ENCODE results near the gene SLX4IP. TPM values are rescaled to one million over a fixed set of nuclear protein-coding genes. Genes with fewer than 3 reads are reported as not detected.

SLX4IP gene
- total RNA-seq, 1 donor from 2014 or later: 5.3 TPM

DNA sequence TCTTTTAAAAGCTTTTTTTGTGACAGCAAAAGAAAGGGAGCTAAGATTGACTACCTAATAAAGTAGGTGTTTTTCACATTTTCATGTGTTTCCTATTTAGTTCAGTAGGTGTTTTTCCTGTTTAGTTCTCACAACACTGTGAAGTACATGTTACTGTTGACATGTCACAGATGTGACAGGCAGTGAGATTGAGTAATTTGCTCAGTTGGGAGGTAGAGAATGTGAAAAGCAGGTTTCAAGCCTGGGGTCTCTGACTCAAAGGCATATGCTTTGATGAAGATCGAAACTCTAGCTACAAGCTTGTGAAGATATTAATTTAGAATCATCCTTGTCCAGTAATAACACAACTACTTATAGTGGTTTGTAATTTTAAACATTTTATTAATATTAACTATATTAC is 43.1 kb downstream of the SLX4IP start:
- H3K27me3 ChIP-seq (ENCODE audit: insufficient read depth, low read length): no peaks in the 10 kb centered on the region
- H3K4me1 ChIP-seq (ENCODE audit: insufficient read depth, low read length): no peaks in the 10 kb centered on the region
- no peak overlapping the region for H3K27ac ChIP-seq (ENCODE audit: low read depth, low read length)
- Mint-ChIP-seq H3K9me3 (ENCODE audit: unreplicated experiment) (no peaks in the 10 kb centered on the region), H3K27me3 (ENCODE audit: low read depth, unreplicated experiment) (no peaks in the 10 kb centered on the region), H3K4me3 (ENCODE audit: unreplicated experiment) (no peak overlapping the region), H3K36me3 (ENCODE audit: low read depth, unreplicated experiment) (peaks cover 1% of the 10 kb centered on the region), H3K27ac (ENCODE audit: unreplicated experiment) (no peak overlapping the region), H3K4me1 (ENCODE audit: low read depth, unreplicated experiment) (peaks cover 6% of the 10 kb centered on the region)
- H3K9me3 ChIP-seq (ENCODE audit: insufficient read depth, low read depth, low read length): no peaks in the 10 kb centered on the region
- no peak for TF ChIP-seq EZH2 (IDR thresholded peaks at IDR 0.05; ENCODE audit: insufficient read depth, low read length)
- H4K20me1 ChIP-seq (ENCODE audit: insufficient read depth, low read length): no peaks in the 10 kb centered on the region
- FAIRE-seq (no peak), DNase-seq (ENCODE audit: low read depth) (no peak)
- no peak overlapping the region for H3K9ac ChIP-seq (ENCODE audit: low read length)
- H3K4me2 ChIP-seq (ENCODE audit: low read length): no peak overlapping the region
- no peak overlapping the region for H3K4me3 ChIP-seq (ENCODE audit: insufficient read depth, low read depth, low read length)
- no peak overlapping the region for H2AFZ ChIP-seq (ENCODE audit: low read depth, low read length)
- H3K79me2 ChIP-seq (ENCODE audit: insufficient read depth, low read length): no peaks in the 10 kb centered on the region
- no peaks in the 10 kb centered on the region for H3K36me3 ChIP-seq (ENCODE audit: insufficient read depth, low read length)

- Histone ChIP-seq H3K27ac (ENCODE audit: low read depth, low read length) (no peak overlapping the region), H3K4me1 (ENCODE audit: insufficient read depth, low read length) (no peaks in the 10 kb centered on the region), H3K9me3 (ENCODE audit: insufficient read depth, low read depth, low read length) (no peaks in the 10 kb centered on the region), H3K4me3 (ENCODE audit: insufficient read depth, low read depth, low read length) (no peak overlapping the region), H3K27me3 (ENCODE audit: insufficient read depth, low read length) (no peaks in the 10 kb centered on the region), H2AFZ (ENCODE audit: low read depth, low read length) (no peak overlapping the region), H3K4me2 (ENCODE audit: low read length) (no peak overlapping the region), H3K79me2 (ENCODE audit: insufficient read depth, low read length) (no peaks in the 10 kb centered on the region), H3K36me3 (ENCODE audit: insufficient read depth, low read length) (no peaks in the 10 kb centered on the region), H4K20me1 (ENCODE audit: insufficient read depth, low read length) (no peaks in the 10 kb centered on the region), H3K9ac (ENCODE audit: low read length) (no peak overlapping the region)
- Mint-ChIP-seq H3K27ac (ENCODE audit: unreplicated experiment) (no peak overlapping the region), H3K9me3 (ENCODE audit: unreplicated experiment) (no peaks in the 10 kb centered on the region), H3K27me3 (ENCODE audit: low read depth, unreplicated experiment) (no peaks in the 10 kb centered on the region), H3K4me1 (ENCODE audit: low read depth, unreplicated experiment) (peaks cover 4% of the 10 kb centered on the region), H3K4me3 (ENCODE audit: unreplicated experiment) (no peak overlapping the region), H3K36me3 (ENCODE audit: low read depth, unreplicated experiment) (peaks cover 2% of the 10 kb centered on the region)
- DNase-seq (ENCODE audit: low read depth): no peak
- FAIRE-seq: no peak
- TF ChIP-seq CTCF (IDR thresholded peaks at IDR 0.05; ENCODE audit: insufficient read depth, low read depth, low read length) (no peak), EZH2 (IDR thresholded peaks at IDR 0.05; ENCODE audit: insufficient read depth, low read length) (no peak)
These were observed 43.8 kb downstream of the SLX4IP start for GRCh38 chr20:10478930-10479329.

GRCh38 chr20:10481676-10482075 is 46.6 kb downstream of the SLX4IP start:
- TF ChIP-seq CTCF (IDR thresholded peaks at IDR 0.05; ENCODE audit: insufficient read depth, low read depth, low read length): no peak
- TF ChIP-seq EZH2 (IDR thresholded peaks at IDR 0.05; ENCODE audit: insufficient read depth, low read length): no peak
- Histone ChIP-seq H3K27me3 (ENCODE audit: insufficient read depth, low read length) (no peaks in the 10 kb centered on the region), H3K27ac (ENCODE audit: low read depth, low read length) (no peak overlapping the region), H3K79me2 (ENCODE audit: insufficient read depth, low read length) (no peaks in the 10 kb centered on the region), H3K4me3 (ENCODE audit: insufficient read depth, low read depth, low read length) (no peak overlapping the region), H2AFZ (ENCODE audit: low read depth, low read length) (no peak overlapping the region), H3K4me2 (ENCODE audit: low read length) (no peak overlapping the region), H3K9ac (ENCODE audit: low read length) (no peak overlapping the region), H3K36me3 (ENCODE audit: insufficient read depth, low read length) (no peaks in the 10 kb centered on the region), H4K20me1 (ENCODE audit: insufficient read depth, low read length) (no peaks in the 10 kb centered on the region), H3K4me1 (ENCODE audit: insufficient read depth, low read length) (no peaks in the 10 kb centered on the region), H3K9me3 (ENCODE audit: insufficient read depth, low read depth, low read length) (no peaks in the 10 kb centered on the region)
- DNase-seq (ENCODE audit: low read depth) (no peak), FAIRE-seq (no peak)
- H3K27ac Mint-ChIP-seq (ENCODE audit: unreplicated experiment): no peak overlapping the region
- H3K27me3 Mint-ChIP-seq (ENCODE audit: low read depth, unreplicated experiment): no peaks in the 10 kb centered on the region
- H3K4me1 Mint-ChIP-seq (ENCODE audit: low read depth, unreplicated experiment): no peaks in the 10 kb centered on the region
- H3K9me3 Mint-ChIP-seq (ENCODE audit: unreplicated experiment): no peaks in the 10 kb centered on the region
- H3K4me3 Mint-ChIP-seq (ENCODE audit: unreplicated experiment): no peak overlapping the region
- peaks cover 2% of the 10 kb centered on the region for H3K36me3 Mint-ChIP-seq (ENCODE audit: low read depth, unreplicated experiment)

All from astrocyte (in vitro differentiated cells and primary cell).